HepG2 (cell line): ENCODE results near the gene CCDC142. TPM values are rescaled to one million over a fixed set of nuclear protein-coding genes. Genes with fewer than 3 reads are reported as not detected.

Source experiments
- ARNTL ChIP-seq: sonication (generic); formaldehyde crosslinking; IDR thresholded peaks from 2 replicates; pipeline ENCODE4 v1.4.0; 2020; ENCODE audit warnings: mild to moderate bottlenecking, missing genetic modification reagents
- ATF7-NPFF ChIP-seq: sonication (generic); formaldehyde crosslinking; IDR thresholded peaks from 2 replicates; pipeline ENCODE4 v1.8.1; 2023; ENCODE audit warnings: mild to moderate bottlenecking, low read depth, missing genetic modification reagents, moderate library complexity
- CBX5 ChIP-seq: sonication (generic); formaldehyde crosslinking; IDR thresholded peaks from 2 replicates; pipeline ENCODE4 v1.4.0; 2020; ENCODE audit warnings: missing genetic modification reagents, borderline replicate concordance
- FOXA1 ChIP-seq, 2 experiments: fragments of 450-650 bp in 1 of 2; sonication (generic) in 1 of 2; formaldehyde crosslinking in 1 of 2; IDR thresholded peaks; 2 replicates each; pipeline versions ENCODE4 v1.4.0 to v1.6.1; 2016 to 2020; ENCODE audit warnings: missing genetic modification reagents in 1 of 2
- FOXC1 ChIP-seq: sonication (generic); formaldehyde crosslinking; IDR thresholded peaks from 2 replicates; pipeline ENCODE4 v1.8.0; 2022; ENCODE audit warnings: mild to moderate bottlenecking, missing genetic modification reagents, borderline replicate concordance
- HCFC1 ChIP-seq: fragments of 150-350 bp; IDR thresholded peaks from 2 replicates; pipeline ENCODE4 v1.6.1; 2014; ENCODE audit warnings: low read depth, low read length
- ISL2 ChIP-seq: sonication (generic); formaldehyde crosslinking; IDR thresholded peaks from 2 replicates; pipeline ENCODE4 v1.5.0; 2020; ENCODE audit warnings: missing genetic modification reagents
- KLF9 ChIP-seq: IDR thresholded peaks from 2 replicates; pipeline ENCODE4 v1.6.1; 2016; ENCODE audit warnings: low read depth
- MEF2D ChIP-seq: sonication (generic); formaldehyde crosslinking; IDR thresholded peaks from 2 replicates; pipeline ENCODE4 v1.5.1; 2020; ENCODE audit warnings: mild to moderate bottlenecking, missing genetic modification reagents
- NFE2L2 ChIP-seq: fragments of 150-350 bp; IDR thresholded peaks from 2 replicates; pipeline ENCODE4 v1.6.1; 2014; ENCODE audit warnings: low read length
- NKX3-1 ChIP-seq: sonication (generic); formaldehyde crosslinking; IDR thresholded peaks from 2 replicates; pipeline ENCODE4 v1.5.0; 2020; ENCODE audit warnings: missing genetic modification reagents
- NR2F6 ChIP-seq, 2 experiments: IDR thresholded peaks; 2 replicates each; pipeline ENCODE4 v1.6.1; 2016; ENCODE audit warnings: antibody characterized with exemption in 1 of 2, mild to moderate bottlenecking in 1 of 2
- PRMT3 ChIP-seq: sonication (generic); formaldehyde crosslinking; IDR thresholded peaks from 2 replicates; pipeline ENCODE4 v1.8.1; 2022; ENCODE audit warnings: low read depth, mild to moderate bottlenecking, moderate library complexity, missing genetic modification reagents, borderline replicate concordance
- SIX1 ChIP-seq: sonication (generic); formaldehyde crosslinking; IDR thresholded peaks from 2 replicates; pipeline ENCODE4 v1.4.0; 2020; ENCODE audit warnings: missing genetic modification reagents, borderline replicate concordance
- SP1 ChIP-seq, 2 experiments: fragments of 450-650 bp in 1 of 2; sonication (generic) in 1 of 2; formaldehyde crosslinking in 1 of 2; IDR thresholded peaks; 2 replicates each; pipeline versions ENCODE4 v1.4.0 to v1.6.1; 2016 to 2020; ENCODE audit warnings: missing genetic modification reagents in 1 of 2
- SSRP1 ChIP-seq: IDR thresholded peaks from 2 replicates; pipeline ENCODE4 v1.6.1; 2016; ENCODE audit warnings: control low read depth
- TEAD3 ChIP-seq: optimal IDR thresholded peaks from 2 replicates; pipeline ENCODE3; 2016; ENCODE audit warnings: borderline replicate concordance
- ZMYM3 ChIP-seq: sonication (generic); formaldehyde crosslinking; IDR thresholded peaks from 2 replicates; pipeline ENCODE4 v1.5.1; 2020; ENCODE audit warnings: mild to moderate bottlenecking, missing genetic modification reagents
- ZNF441 ChIP-seq: sonication (generic); formaldehyde crosslinking; IDR thresholded peaks from 2 replicates; pipeline ENCODE4 v1.7.0; 2021; ENCODE audit warnings: missing genetic modification reagents, borderline replicate concordance
- ZNF546 ChIP-seq: sonication (generic); formaldehyde crosslinking; conservative IDR thresholded peaks from 2 replicates; pipeline ENCODE4 v1.8.1; 2023; ENCODE audit warnings: mild to moderate bottlenecking, missing genetic modification reagents
- ZNF607 ChIP-seq: sonication (generic); formaldehyde crosslinking; IDR thresholded peaks from 2 replicates; pipeline ENCODE4 v1.5.1; 2020; ENCODE audit warnings: missing genetic modification reagents, mild to moderate bottlenecking, borderline replicate concordance
- ZNF644 ChIP-seq: IDR thresholded peaks from 2 replicates; pipeline ENCODE4 v1.6.1; 2016; ENCODE audit warnings: low read depth
- ZNF674 ChIP-seq: sonication (generic); formaldehyde crosslinking; IDR thresholded peaks from 2 replicates; pipeline ENCODE4 v1.5.0; 2020; ENCODE audit warnings: low read depth, mild to moderate bottlenecking, missing genetic modification reagents
- ZNF790 ChIP-seq: sonication (generic); formaldehyde crosslinking; IDR thresholded peaks from 2 replicates; pipeline ENCODE4 v1.8.0; 2022; ENCODE audit warnings: missing genetic modification reagents, mild to moderate bottlenecking, borderline replicate concordance
- ZZZ3 ChIP-seq: sonication (generic); formaldehyde crosslinking; IDR thresholded peaks from 2 replicates; pipeline ENCODE4 v1.4.0; 2020; ENCODE audit warnings: missing genetic modification reagents, mild to moderate bottlenecking, borderline replicate concordance
- polyA plus RNA-seq, 8 experiments: library from polyadenylated mRNA; depleted of rRNA in 3 of 8; stranded (reverse) in 7 of 8; unstranded in 1 of 8; fragments of >200 nt; fragmentation: Illumina TruSeq in 4 of 8; extraction: Trizol in 4 of 8; gene quantifications; 2 replicates each; pipeline versions ENCODE4 v1.2.1 to v1.2.3, GENCODE V29; 2011 to 2016; ENCODE audit warnings: low read depth in 4 of 8, missing spikeins in 1 of 8, mixed read lengths in 1 of 8; ENCODE audit not compliant: insufficient read depth in 1 of 8
- total RNA-seq, 5 experiments: library from RNA; depleted of rRNA; stranded (reverse); fragments of >200 nt; fragmentation: Illumina TruSeq; extraction: Trizol; gene quantifications; 2 replicates each; pipeline ENCODE4 v1.2.3, GENCODE V29; 2016; ENCODE audit warnings: low read depth in 1 of 5
- TF ChIP-seq, protein P1 (sequence below): sonication (generic); formaldehyde crosslinking; IDR thresholded peaks from 2 replicates; pipeline ENCODE4 v1.5.1; 2020; ENCODE audit warnings: mild to moderate bottlenecking, moderate library complexity, missing genetic modification reagents
- TF ChIP-seq, protein P2 (sequence below): sonication (generic); formaldehyde crosslinking; IDR thresholded peaks from 2 replicates; pipeline ENCODE4 v1.5.1; 2020; ENCODE audit warnings: missing genetic modification reagents, mild to moderate bottlenecking, borderline replicate concordance

Gene CCDC142
- total and polyA plus RNA-seq, 2 of the 13 experiments (the other 11 are each of a cell fraction or from before 2014, with no cell fraction given), result 14.7 to 30.4 TPM

DNA sequence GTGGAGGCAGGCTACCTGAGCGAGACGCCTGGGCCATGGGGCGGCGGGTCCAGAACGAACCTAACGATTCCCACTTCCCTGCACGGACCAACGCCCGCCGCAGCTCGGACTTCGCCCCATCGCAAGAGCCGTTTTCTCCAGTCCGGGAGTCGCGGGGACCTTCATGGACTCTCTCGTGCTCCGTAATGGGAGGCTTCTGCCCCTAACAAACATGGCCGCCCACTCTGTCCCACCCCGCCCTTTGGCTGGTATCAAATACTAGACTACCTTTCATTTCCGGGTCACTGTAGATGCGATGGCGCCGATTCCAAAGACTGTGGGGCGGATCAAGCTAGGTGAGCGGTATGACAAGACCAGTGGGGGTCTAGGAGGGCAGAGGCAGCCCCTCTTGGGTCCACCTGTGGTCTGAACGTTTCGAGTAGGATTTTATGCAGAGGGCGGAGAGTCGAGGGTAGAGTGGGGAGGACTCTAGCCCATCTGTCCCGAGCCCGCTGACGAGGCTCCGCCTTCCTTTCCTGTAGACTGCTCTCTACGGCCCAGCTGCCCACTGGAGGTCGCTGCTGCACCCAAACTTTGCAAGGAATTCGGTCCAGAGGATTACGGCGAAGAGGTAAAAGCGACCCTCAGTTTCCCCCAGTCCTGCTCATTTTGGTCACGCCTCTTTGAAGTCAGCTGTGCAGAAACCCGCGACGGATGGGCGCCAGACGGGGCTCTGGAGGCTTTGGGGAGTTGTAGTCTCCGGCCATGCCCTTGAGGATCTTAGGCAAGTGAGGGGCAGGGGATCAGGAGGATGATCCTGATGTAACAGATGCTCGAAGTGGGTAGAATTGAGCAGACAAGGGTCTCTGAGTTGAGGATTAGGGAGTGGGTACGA, at the start of gene CCDC142, which contains the start of gene TTC31 (continued):
- TF ChIP-seq ATF7-NPFF (CRISPR knock-in tag) (no peak), ZNF790 (CRISPR knock-in tag) (no peak), HCFC1 (peak; percentile 89), ZNF546 (CRISPR knock-in tag) (peak; percentile 94; the same call in 1 of the 2 replicates), KLF9 (CRISPR knock-in tag) (no peak), SSRP1 (CRISPR knock-in tag) (peak; percentile 82; the same call in 1 of the 2 replicates), ZNF674 (0 out of 2 replicates have a peak, but pooled peaks have one; percentile 64), NFE2L2 (0 out of 2 replicates have a peak, but pooled peaks have one; percentile 1), TEAD3 (peak; percentile 46), ISL2 (CRISPR knock-in tag) (peak; percentile 50; the same call in 1 of the 2 replicates), CBX5 (peak; percentile 76; the same call in 1 of the 2 replicates), ZNF644 (CRISPR knock-in tag) (no peak), ZMYM3 (CRISPR knock-in tag) (no peak), NR2F6 (IDR thresholded peaks at IDR 0.05) (peak; percentile 53; the same call in 1 of the 2 replicates), NR2F6 (CRISPR knock-in tag; IDR thresholded peaks at IDR 0.05) (peak; percentile 56; the same call in 1 of the 2 replicates), ZNF441 (peak; percentile 31), SIX1 (peak; percentile 92), PRMT3 (CRISPR knock-in tag) (peak; percentile 79; the same call in 1 of the 2 replicates), NKX3-1 (CRISPR knock-in tag) (0 out of 2 replicates have a peak, but pooled peaks have one; percentile 73), ARNTL (CRISPR knock-in tag) (peak; percentile 47; the same call in 1 of the 2 replicates), FOXC1 (CRISPR knock-in tag) (peak; percentile 91), ZZZ3 (CRISPR knock-in tag) (no peak), ZNF607 (CRISPR knock-in tag) (peak; percentile 36; the same call in 1 of the 2 replicates), FOXA1 (IDR thresholded peaks at IDR 0.05) (no peak), FOXA1 (CRISPR knock-in tag; IDR thresholded peaks at IDR 0.05) (no peak; the same call in 1 of the 2 replicates), SP1 (IDR thresholded peaks at IDR 0.05) (no peak), SP1 (CRISPR knock-in tag; IDR thresholded peaks at IDR 0.05) (peak; percentile 54), MEF2D (CRISPR knock-in tag) (peak; percentile 93)
- TF ChIP-seq, protein P1, sequence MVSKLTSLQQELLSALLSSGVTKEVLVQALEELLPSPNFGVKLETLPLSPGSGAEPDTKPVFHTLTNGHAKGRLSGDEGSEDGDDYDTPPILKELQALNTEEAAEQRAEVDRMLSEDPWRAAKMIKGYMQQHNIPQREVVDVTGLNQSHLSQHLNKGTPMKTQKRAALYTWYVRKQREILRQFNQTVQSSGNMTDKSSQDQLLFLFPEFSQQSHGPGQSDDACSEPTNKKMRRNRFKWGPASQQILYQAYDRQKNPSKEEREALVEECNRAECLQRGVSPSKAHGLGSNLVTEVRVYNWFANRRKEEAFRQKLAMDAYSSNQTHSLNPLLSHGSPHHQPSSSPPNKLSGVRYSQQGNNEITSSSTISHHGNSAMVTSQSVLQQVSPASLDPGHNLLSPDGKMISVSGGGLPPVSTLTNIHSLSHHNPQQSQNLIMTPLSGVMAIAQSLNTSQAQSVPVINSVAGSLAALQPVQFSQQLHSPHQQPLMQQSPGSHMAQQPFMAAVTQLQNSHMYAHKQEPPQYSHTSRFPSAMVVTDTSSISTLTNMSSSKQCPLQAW (CRISPR knock-in tag), result peak; percentile 80
- TF ChIP-seq, protein P2, sequence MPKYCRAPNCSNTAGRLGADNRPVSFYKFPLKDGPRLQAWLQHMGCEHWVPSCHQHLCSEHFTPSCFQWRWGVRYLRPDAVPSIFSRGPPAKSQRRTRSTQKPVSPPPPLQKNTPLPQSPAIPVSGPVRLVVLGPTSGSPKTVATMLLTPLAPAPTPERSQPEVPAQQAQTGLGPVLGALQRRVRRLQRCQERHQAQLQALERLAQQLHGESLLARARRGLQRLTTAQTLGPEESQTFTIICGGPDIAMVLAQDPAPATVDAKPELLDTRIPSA (CRISPR knock-in tag), result peak; percentile 85; the same call in 1 of the 2 replicates
